H9 (cell line): Measurements from ENCODE around the gene CALR. TPM values are rescaled to one million over a fixed set of nuclear protein-coding genes. Genes with fewer than 3 reads are reported as not detected.
A peak's percentile ranks its signal among the peaks of the same experiment; 100 is the strongest.

Experiments
- DNase-seq: peaks from one replicate; pipeline ENCODE4 v3.0.0-alpha.2; 2017
- H2AFZ ChIP-seq: one replicate; pipeline ENCODE4 v1.6.1; 2013; ENCODE audit warnings: mild to moderate bottlenecking, low read length, control low read depth, moderate library complexity
- H2AK5ac ChIP-seq: 2 replicates; pipeline ENCODE4 v1.6.1; 2013; ENCODE audit warnings: low read length, control low read depth, mixed read lengths; ENCODE audit not compliant: insufficient read length
- H2BK120ac ChIP-seq: one replicate; pipeline ENCODE4 v1.6.1; 2013; ENCODE audit warnings: low read depth, mild to moderate bottlenecking, low read length, control low read depth, inconsistent platforms; ENCODE audit not compliant: poor library complexity, severe bottlenecking
- H2BK12ac ChIP-seq: 2 replicates; pipeline ENCODE4 v1.6.1; 2013; ENCODE audit warnings: low read length, control low read depth, mixed read lengths, low read depth; ENCODE audit not compliant: insufficient read length
- H2BK15ac ChIP-seq: 2 replicates; pipeline ENCODE4 v1.6.1; 2013; ENCODE audit warnings: low read depth, low read length, control low read depth
- H2BK20ac ChIP-seq: one replicate; pipeline ENCODE4 v1.6.1; 2013; ENCODE audit warnings: low read depth, mild to moderate bottlenecking, low read length, control low read depth, inconsistent platforms; ENCODE audit not compliant: poor library complexity, severe bottlenecking
- H2BK5ac ChIP-seq: 2 replicates; pipeline ENCODE4 v1.6.1; 2013; ENCODE audit warnings: low read length, control low read depth, mixed read lengths; ENCODE audit not compliant: insufficient read length
- H3K14ac ChIP-seq: 2 replicates; pipeline ENCODE4 v1.6.1; 2013; ENCODE audit warnings: low read length, control low read depth; ENCODE audit not compliant: insufficient read depth
- H3K18ac ChIP-seq: 2 replicates; pipeline ENCODE4 v1.6.1; 2013; ENCODE audit warnings: low read depth, mild to moderate bottlenecking, mixed read lengths, low read length, control low read depth; ENCODE audit not compliant: insufficient read length
- H3K23ac ChIP-seq: 2 replicates; pipeline ENCODE4 v1.6.1; 2013; ENCODE audit warnings: low read length, control low read depth, mixed read lengths, low read depth; ENCODE audit not compliant: insufficient read length
- H3K23me2 ChIP-seq: 2 replicates; pipeline ENCODE4 v1.6.1; 2013; ENCODE audit warnings: low read depth, mild to moderate bottlenecking, mixed read lengths, low read length, control low read depth; ENCODE audit not compliant: insufficient read length, poor library complexity, severe bottlenecking
- H3K27ac ChIP-seq: 2 replicates; pipeline ENCODE4 v1.5.1; 2013; ENCODE audit warnings: low read length, control low read depth, mixed read lengths, low read depth; ENCODE audit not compliant: insufficient read length
- H3K27me3 ChIP-seq: 2 replicates; pipeline ENCODE4 v1.6.1; 2013; ENCODE audit warnings: low read length, control low read depth, inconsistent platforms; ENCODE audit not compliant: insufficient read depth
- H3K4ac ChIP-seq: 2 replicates; pipeline ENCODE4 v1.6.1; 2013; ENCODE audit warnings: low read depth, mild to moderate bottlenecking, control low read depth, inconsistent platforms, low read length, moderate library complexity
- H3K4me1 ChIP-seq: 2 replicates; pipeline ENCODE4 v1.6.1; 2013; ENCODE audit warnings: low read length, control low read depth, inconsistent platforms; ENCODE audit not compliant: insufficient read depth
- H3K4me2 ChIP-seq: 2 replicates; pipeline ENCODE4 v1.6.1; 2013; ENCODE audit warnings: low read length, control low read depth, mixed read lengths; ENCODE audit not compliant: insufficient read length, insufficient read depth
- H3K56ac ChIP-seq: 2 replicates; pipeline ENCODE4 v1.6.1; 2013; ENCODE audit warnings: low read depth, mild to moderate bottlenecking, mixed read lengths, low read length, control low read depth; ENCODE audit not compliant: insufficient read length
- H3K79me1 ChIP-seq: 2 replicates; pipeline ENCODE4 v1.6.1; 2013; ENCODE audit warnings: low read depth, mild to moderate bottlenecking, moderate library complexity, low read length, control low read depth, inconsistent platforms; ENCODE audit not compliant: insufficient read depth, poor library complexity, severe bottlenecking
- H3K79me2 ChIP-seq: 2 replicates; pipeline ENCODE4 v1.6.1; 2013; ENCODE audit warnings: low read length, control low read depth, inconsistent platforms; ENCODE audit not compliant: insufficient read depth
- H3K9ac ChIP-seq: 2 replicates; pipeline ENCODE4 v1.6.1; 2013; ENCODE audit warnings: low read length, control low read depth, mixed read lengths; ENCODE audit not compliant: insufficient read length; ENCODE audit errors: extremely low read depth
- H3K9me3 ChIP-seq: one replicate; pipeline ENCODE4 v1.6.1; 2013; ENCODE audit warnings: low read depth, low read length, inconsistent platforms; ENCODE audit not compliant: control insufficient read depth
- H3T11ph ChIP-seq: one replicate; pipeline ENCODE4 v1.6.1; 2013; ENCODE audit warnings: mild to moderate bottlenecking, low read length, control low read depth, inconsistent platforms
- H4K20me1 ChIP-seq: one replicate; pipeline ENCODE4 v1.6.1; 2013; ENCODE audit not compliant: control insufficient read depth, insufficient read length, insufficient read depth
- H4K5ac ChIP-seq: 2 replicates; pipeline ENCODE4 v1.6.1; 2013; ENCODE audit warnings: low read depth, mild to moderate bottlenecking, mixed read lengths, low read length, control low read depth; ENCODE audit not compliant: insufficient read length
- H4K8ac ChIP-seq: replicated peaks from 2 replicates; pipeline ENCODE4 v1.6.1; 2013; ENCODE audit warnings: low read length, control low read depth, mixed read lengths, low read depth; ENCODE audit not compliant: insufficient read length
- H4K91ac ChIP-seq: 2 replicates; pipeline ENCODE4 v1.6.1; 2013; ENCODE audit warnings: low read depth, mild to moderate bottlenecking, moderate library complexity, mixed read lengths, low read length, control low read depth; ENCODE audit not compliant: insufficient read length
- H3K27ac Mint-ChIP-seq, 3 experiments: 2 replicates in 2 of 3; 3 replicates in 1 of 3; pipeline ENCODE4 v1.8.0; 2020 to 2021; ENCODE audit warnings: mixed read lengths in 3 of 3, mild to moderate bottlenecking in 1 of 3, moderate library complexity in 1 of 3
- H3K27me3 Mint-ChIP-seq: 2 replicates; pipeline ENCODE4 v1.8.0; 2021; ENCODE audit warnings: low read depth, mild to moderate bottlenecking, moderate library complexity, mixed read lengths
- H3K36me3 Mint-ChIP-seq, 3 experiments: 2 replicates in 2 of 3; 3 replicates in 1 of 3; pipeline ENCODE4 v1.8.0; 2020 to 2021; ENCODE audit warnings: low read depth in 3 of 3, mixed read lengths in 3 of 3; ENCODE audit not compliant: insufficient read depth in 1 of 3
- H3K4me1 Mint-ChIP-seq, 2 experiments: 2 replicates each; pipeline ENCODE4 v1.8.0; 2020; ENCODE audit warnings: mixed read lengths in 2 of 2
- H3K4me3 Mint-ChIP-seq, 2 experiments: 2 replicates in 1 of 2; 3 replicates in 1 of 2; pipeline ENCODE4 v1.8.0; 2020 to 2021; ENCODE audit warnings: mild to moderate bottlenecking in 2 of 2, mixed read lengths in 2 of 2, moderate library complexity in 1 of 2
- H3K9me3 Mint-ChIP-seq, 2 experiments: 2 replicates in 1 of 2; 3 replicates in 1 of 2; pipeline ENCODE4 v1.8.0; 2020; ENCODE audit warnings: mild to moderate bottlenecking in 2 of 2, mixed read lengths in 2 of 2, moderate library complexity in 1 of 2
- CTCF ChIP-seq: fragments of 200-600 bp; sonication (generic); conservative IDR thresholded peaks from 3 replicates; pipeline ENCODE4 v1.8.0; 2021; ENCODE audit warnings: antibody characterized with exemption, mild to moderate bottlenecking
- WGBS: extraction: QIAGEN DNeasy Blood & Tissue Kit; methylation state at CpG from one replicate; pipeline ENCODE4 v1.1.7; 2013; ENCODE audit warnings: missing lambda C conversion rate, low lambda C conversion rate, mixed read lengths; ENCODE audit not compliant: insufficient read length; ENCODE audit errors: extremely low coverage; 5-methylcytosine and 5-hydroxymethylcytosine counted together
- total RNA-seq: library from RNA; stranded (reverse); gene quantifications from 2 replicates; pipeline ENCODE4 v1.2.1, GENCODE V29; 2021

CALR gene
- total RNA-seq, 1 experiment from 2014 or later = 887 TPM

GRCh38 chr19:12952488-12953137 is 14.2 kb downstream of the CALR start:
- no peak for DNase-seq
- no peak overlapping the region for H2BK120ac ChIP-seq

More at GRCh38 chr19:12952488-12953137, 14.2 kb downstream of the CALR start:
- Histone ChIP-seq H4K91ac (no peak overlapping the region), H2BK15ac (no peak overlapping the region), H2BK12ac (no peak overlapping the region), H2AFZ (no peak overlapping the region), H4K5ac (no peak overlapping the region), H3K4ac (no peak overlapping the region), H4K20me1 (no peaks in the 10 kb centered on the region), H3K79me2 (peaks cover 7% of the 10 kb centered on the region; the same call in 1 of the 2 replicates), H3K4me2 (no peak overlapping the region), H3K23me2 (peaks cover 3% of the 10 kb centered on the region), H3K14ac (no peak overlapping the region), H4K8ac (no peak overlapping the region), H3T11ph (no peak overlapping the region), H3K18ac (no peak overlapping the region), H2BK20ac (no peak overlapping the region), H2AK5ac (no peak overlapping the region), H2BK5ac (no peak overlapping the region), H3K27ac (no peak overlapping the region), H3K9ac (no peak overlapping the region), H3K4me1 (no peaks in the 10 kb centered on the region; the same call in 1 of the 2 replicates), H3K27me3 (no peaks in the 10 kb centered on the region), H3K79me1 (peaks cover 5% of the 10 kb centered on the region), H3K9me3 (no peaks in the 10 kb centered on the region), H3K23ac (no peak overlapping the region), H3K56ac (no peak overlapping the region)
- Mint-ChIP-seq H3K9me3 (no peaks in the 10 kb centered on the region; a peak in 1 of 5 replicates), H3K36me3 (peaks cover 47 to 79% (median 73%) of the 10 kb centered on the region in 3 experiments), H3K4me1 (peaks cover 24 to 41% of the 10 kb centered on the region in 2 experiments), H3K27me3 (no peaks in the 10 kb centered on the region), H3K27ac (peak overlapping the region; percentile 19 to 85 (median 57); a peak in 5 of 7 replicates), H3K4me3 (no peak overlapping the region; a peak in 1 of 5 replicates)
- WGBS = no CpG with 5 or more reads among the region's 12 CpGs
- no peak for TF ChIP-seq CTCF
